LNCAP (cell line): ENCODE data around the gene LRBA.

Source experiments
- CTCF ChIP-seq: fragments of 450-650 bp; IDR thresholded peaks from 2 replicates; pipeline ENCODE4 v1.5.1; 2017; ENCODE audit warnings: mild to moderate bottlenecking

Gene LRBA

GRCh38 chr4:151013491-151013890 is 1.6 kb downstream of the LRBA start:
- TF ChIP-seq CTCF = no peak

- no peak for TF ChIP-seq CTCF
Observed at GRCh38 chr4:151012820-151013219, 2.3 kb downstream of the LRBA start.

- TF ChIP-seq CTCF = no peak
Observed at GRCh38 chr4:151012376-151012775, 2.7 kb downstream of the LRBA start.

- TF ChIP-seq CTCF = no peak
Observed at GRCh38 chr4:151004222-151004621, 10.9 kb downstream of the LRBA start.

- TF ChIP-seq CTCF = no peak
Observed at GRCh38 chr4:151000747-151001429, 14.2 kb downstream of the LRBA start.

GRCh38 chr4:150999086-150999485 is 16.0 kb downstream of the LRBA start:
- TF ChIP-seq CTCF = no peak

GRCh38 chr4:150997141-150997540 is 17.9 kb downstream of the LRBA start:
- no peak for TF ChIP-seq CTCF

- TF ChIP-seq CTCF = no peak
Observed at GRCh38 chr4:150994721-150995120, 20.4 kb downstream of the LRBA start.
